ENCODE results near the gene RNF130.

RNF130 gene

DNA sequence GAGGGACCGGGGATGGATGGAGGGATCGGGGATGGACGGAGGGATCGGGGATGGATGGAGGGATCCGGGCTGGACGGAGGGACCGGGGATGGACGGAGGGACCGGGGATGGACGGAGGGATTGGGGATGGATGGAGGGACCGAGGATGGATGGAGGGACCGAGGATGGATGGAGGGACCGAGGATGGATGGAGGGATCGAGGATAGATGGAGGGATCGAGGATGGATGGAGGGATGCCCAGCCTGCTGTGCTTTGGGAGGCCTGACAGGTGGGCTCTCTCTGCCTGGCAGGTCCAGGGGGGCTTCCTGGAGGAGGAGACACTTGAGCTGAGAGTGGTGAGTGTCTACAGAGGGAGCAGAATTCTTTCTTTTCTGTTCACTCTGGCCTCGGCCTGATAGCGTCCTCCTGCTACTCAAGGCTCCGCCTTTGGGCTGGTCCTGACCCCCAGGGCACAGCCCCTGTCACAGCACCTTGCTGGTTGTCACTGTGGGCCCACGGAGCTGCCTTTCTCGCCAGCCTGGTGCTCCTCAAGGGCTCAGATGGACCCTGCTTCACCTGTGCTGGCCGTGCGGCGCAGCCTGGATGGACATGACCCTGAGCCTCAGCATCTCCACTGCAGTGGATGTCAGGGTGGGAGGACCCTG is 42.2 kb upstream of the RNF130 start:
- Histone ChIP-seq H2BK5ac (ENCODE audit: low read length) (no peak overlapping the region), H3K27ac (replicated peaks; ENCODE audit: low read length) (no peak overlapping the region), H3K9me3 (replicated peaks in 1 of 2; ENCODE audit: control insufficient read depth in 2 of 2, insufficient read depth in 1 of 2, low read depth in 1 of 2, low read length in 2 of 2) (no peaks in the 10 kb centered on the region), H3K18ac (ENCODE audit: low read length) (peak overlapping the region; percentile 19), H3K36me3 (replicated peaks in 1 of 2; ENCODE audit: control insufficient read depth in 2 of 2, insufficient read depth in 2 of 2, low read length in 2 of 2) (no peaks in the 10 kb centered on the region), H2BK12ac (ENCODE audit: low read length) (no peak overlapping the region), H2AK5ac (ENCODE audit: low read depth, low read length) (peak overlapping the region; percentile 88), H4K91ac (ENCODE audit: low read depth, low read length, poor library complexity) (no peak overlapping the region), H3K27me3 (ENCODE audit: control insufficient read depth in 3 of 3, insufficient read depth in 3 of 3, low read depth in 1 of 3, low read length in 3 of 3) (no peaks in the 10 kb centered on the region), H3K14ac (ENCODE audit: low read length) (no peak overlapping the region), H3K4me1 (ENCODE audit: control insufficient read depth in 2 of 2, insufficient read depth in 1 of 2, low read depth in 1 of 2, low read length in 2 of 2) (peaks cover 4 to 12% of the 10 kb centered on the region in 2 donors), H4K8ac (ENCODE audit: low read depth, low read length) (no peak overlapping the region), H3K9ac (ENCODE audit: low read depth, low read length, poor library complexity) (no peak overlapping the region), H3K4ac (ENCODE audit: low read length) (no peak overlapping the region), H2BK120ac (ENCODE audit: low read depth, low read length) (no peak overlapping the region), H2BK15ac (ENCODE audit: low read length) (no peak overlapping the region), H2AFZ (ENCODE audit: low read length) (no peak overlapping the region), H3K23ac (ENCODE audit: low read depth, low read length, poor library complexity) (no peak overlapping the region), H3K79me1 (ENCODE audit: low read depth, low read length) (no peaks in the 10 kb centered on the region), H3K4me3 (ENCODE audit: low read length in 2 of 2) (no peak overlapping the region), H3K4me2 (ENCODE audit: insufficient read depth, low read length, poor library complexity, severe bottlenecking) (no peak overlapping the region)
- DNase-seq (ENCODE audit: low spot score) = no peak
- 100% methylated on average over 4 of the region's 23 CpGs; no CpG with 5 or more reads in 1 of the 2 donors for WGBS, 2 donors (ENCODE audit: extremely low coverage in 2 of 2, insufficient read length in 2 of 2, insufficient replicate concordance in 1 of 2)

DNA sequence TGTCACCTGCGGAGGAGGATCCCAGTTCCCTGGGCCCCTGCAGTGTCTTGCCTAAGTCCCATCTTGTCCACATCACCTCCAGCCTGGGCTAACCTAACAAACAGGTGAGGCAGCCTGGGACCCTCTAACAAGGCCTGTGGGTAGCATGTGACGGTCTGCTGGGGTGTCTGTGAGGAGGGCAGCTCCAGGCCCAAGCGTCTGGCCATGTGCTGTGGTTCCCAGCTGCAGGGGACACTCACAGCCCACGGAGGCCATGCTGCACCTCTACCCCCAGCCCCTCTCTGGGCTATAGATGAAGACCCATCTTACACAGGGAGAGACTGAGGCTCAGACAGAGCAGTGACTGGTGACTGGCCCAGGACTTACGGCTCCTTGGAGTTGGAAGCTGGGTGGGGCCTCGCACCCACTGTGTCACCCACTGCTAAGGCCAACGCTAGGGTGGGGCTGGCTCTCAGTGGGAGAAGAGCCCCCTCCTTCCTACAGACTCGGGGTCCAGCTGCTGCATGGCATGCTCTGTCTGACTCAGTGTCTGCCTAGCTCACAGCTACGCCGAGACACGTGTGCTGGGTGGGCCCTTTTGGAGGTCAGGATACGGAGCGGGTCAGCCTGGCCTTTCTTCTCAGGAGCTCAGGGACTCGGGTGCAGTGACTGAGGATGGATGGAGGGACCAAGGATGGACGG is 40.8 kb upstream of the RNF130 start:
- Histone ChIP-seq H3K36me3 (replicated peaks in 1 of 2; ENCODE audit: control insufficient read depth in 2 of 2, insufficient read depth in 2 of 2, low read length in 2 of 2) (no peaks in the 10 kb centered on the region), H3K4me1 (ENCODE audit: control insufficient read depth in 2 of 2, insufficient read depth in 1 of 2, low read depth in 1 of 2, low read length in 2 of 2) (peaks cover 4 to 12% of the 10 kb centered on the region in 2 donors), H3K9me3 (replicated peaks in 1 of 2; ENCODE audit: control insufficient read depth in 2 of 2, insufficient read depth in 1 of 2, low read depth in 1 of 2, low read length in 2 of 2) (peaks cover 2 to 4% of the 10 kb centered on the region in 2 donors), H2AFZ (ENCODE audit: low read length) (no peak overlapping the region), H4K8ac (ENCODE audit: low read depth, low read length) (no peak overlapping the region), H3K18ac (ENCODE audit: low read length) (peak overlapping the region; percentile 68), H3K4me2 (ENCODE audit: insufficient read depth, low read length, poor library complexity, severe bottlenecking) (no peak overlapping the region), H2AK5ac (ENCODE audit: low read depth, low read length) (peak overlapping the region; percentile 41), H3K4me3 (ENCODE audit: low read length in 2 of 2) (peak overlapping the region in 1 of 2 donors; percentile 29), H3K14ac (ENCODE audit: low read length) (peak overlapping the region; percentile 63), H3K9ac (ENCODE audit: low read depth, low read length, poor library complexity) (peak overlapping the region; percentile 54), H2BK5ac (ENCODE audit: low read length) (no peak overlapping the region), H2BK120ac (ENCODE audit: low read depth, low read length) (peak overlapping the region; percentile 35), H3K23ac (ENCODE audit: low read depth, low read length, poor library complexity) (peak overlapping the region; percentile 87), H3K27ac (replicated peaks; ENCODE audit: low read length) (no peak overlapping the region), H3K27me3 (ENCODE audit: control insufficient read depth in 3 of 3, insufficient read depth in 3 of 3, low read depth in 1 of 3, low read length in 3 of 3) (no peaks in the 10 kb centered on the region), H3K79me1 (ENCODE audit: low read depth, low read length) (no peaks in the 10 kb centered on the region), H4K91ac (ENCODE audit: low read depth, low read length, poor library complexity) (no peak overlapping the region), H2BK15ac (ENCODE audit: low read length) (peak overlapping the region; percentile 23), H2BK12ac (ENCODE audit: low read length) (no peak overlapping the region), H3K4ac (ENCODE audit: low read length) (no peak overlapping the region)
- no peak for DNase-seq (ENCODE audit: low spot score)
- no CpG with 5 or more reads among the region's 15 CpGs for WGBS, 2 donors (ENCODE audit: extremely low coverage in 2 of 2, insufficient read length in 2 of 2, insufficient replicate concordance in 1 of 2)

- H3K23ac ChIP-seq (ENCODE audit: low read depth, low read length, poor library complexity) = peak overlapping the region; percentile 68
- peak overlapping the region; percentile 6 for H2BK5ac ChIP-seq (ENCODE audit: low read length)
- no peak overlapping the region for H3K27ac ChIP-seq (replicated peaks; ENCODE audit: low read length)
- H2AK5ac ChIP-seq (ENCODE audit: low read depth, low read length) = no peak overlapping the region
- DNase-seq (ENCODE audit: low spot score) = no peak
- no peak overlapping the region for H4K8ac ChIP-seq (ENCODE audit: low read depth, low read length)
- H3K36me3 ChIP-seq (replicated peaks in 1 of 2; ENCODE audit: control insufficient read depth in 2 of 2, insufficient read depth in 2 of 2, low read length in 2 of 2) = no peaks in the 10 kb centered on the region
- H3K4me3 ChIP-seq (ENCODE audit: low read length in 2 of 2) = no peak overlapping the region
- peaks cover 4 to 10% of the 10 kb centered on the region in 2 donors for H3K4me1 ChIP-seq (ENCODE audit: control insufficient read depth in 2 of 2, insufficient read depth in 1 of 2, low read depth in 1 of 2, low read length in 2 of 2)
- H2AFZ ChIP-seq (ENCODE audit: low read length) = no peak overlapping the region
- H3K9ac ChIP-seq (ENCODE audit: low read depth, low read length, poor library complexity) = no peak overlapping the region
- WGBS, 2 donors (ENCODE audit: extremely low coverage in 2 of 2, insufficient read length in 2 of 2, insufficient replicate concordance in 1 of 2) = no CpG with 5 or more reads among the region's 7 CpGs
- peak overlapping the region; percentile 18 for H3K18ac ChIP-seq (ENCODE audit: low read length)
- H3K14ac ChIP-seq (ENCODE audit: low read length) = no peak overlapping the region
- H3K79me1 ChIP-seq (ENCODE audit: low read depth, low read length) = no peaks in the 10 kb centered on the region
- no peak overlapping the region for H2BK15ac ChIP-seq (ENCODE audit: low read length)
- no peak overlapping the region for H3K4me2 ChIP-seq (ENCODE audit: insufficient read depth, low read length, poor library complexity, severe bottlenecking)
- H3K4ac ChIP-seq (ENCODE audit: low read length) = no peak overlapping the region
- no peaks in the 10 kb centered on the region for H3K27me3 ChIP-seq (ENCODE audit: control insufficient read depth in 3 of 3, insufficient read depth in 3 of 3, low read depth in 1 of 3, low read length in 3 of 3)
- no peak overlapping the region for H4K91ac ChIP-seq (ENCODE audit: low read depth, low read length, poor library complexity)
- no peak overlapping the region for H2BK12ac ChIP-seq (ENCODE audit: low read length)
- H3K9me3 ChIP-seq (replicated peaks in 1 of 2; ENCODE audit: control insufficient read depth in 2 of 2, insufficient read depth in 1 of 2, low read depth in 1 of 2, low read length in 2 of 2) = peaks cover 2 to 12% of the 10 kb centered on the region in 2 donors
- peak overlapping the region; percentile 35 for H2BK120ac ChIP-seq (ENCODE audit: low read depth, low read length)
Observed at GRCh38 chr5:180111273-180112002, 39.9 kb upstream of the RNF130 start.

DNA sequence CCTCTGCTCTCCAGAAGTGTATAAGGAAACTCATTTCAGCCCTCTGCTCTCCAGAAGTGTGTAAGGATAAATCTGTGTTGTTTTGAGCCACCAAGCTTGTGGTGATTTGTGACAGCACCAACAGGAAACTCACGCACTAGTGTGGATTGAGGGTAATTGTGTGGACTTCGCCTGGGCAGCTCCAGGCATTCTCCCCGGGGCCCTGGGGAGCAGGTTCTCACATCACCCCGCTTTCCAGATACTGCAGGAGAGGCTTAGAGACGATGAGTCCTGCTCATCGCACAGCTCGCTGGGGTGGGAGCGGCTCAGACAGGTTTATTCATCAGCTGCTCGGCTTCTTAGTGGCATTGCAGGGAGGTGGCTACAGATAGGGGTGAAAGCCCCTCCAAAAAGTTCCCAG is 38.4 kb upstream of the RNF130 start:
- no peak for DNase-seq (ENCODE audit: low spot score)
- no peak overlapping the region for H3K27ac ChIP-seq (replicated peaks; ENCODE audit: low read length)
- H2AK5ac ChIP-seq (ENCODE audit: low read depth, low read length) = no peak overlapping the region
- H2BK5ac ChIP-seq (ENCODE audit: low read length) = no peak overlapping the region
- H3K4me1 ChIP-seq (ENCODE audit: control insufficient read depth in 2 of 2, insufficient read depth in 1 of 2, low read depth in 1 of 2, low read length in 2 of 2) = no peaks in the 10 kb centered on the region
- H3K4me3 ChIP-seq (ENCODE audit: low read length in 2 of 2) = no peak overlapping the region
- H3K14ac ChIP-seq (ENCODE audit: low read length) = no peak overlapping the region
- H2BK12ac ChIP-seq (ENCODE audit: low read length) = no peak overlapping the region
- H3K36me3 ChIP-seq (replicated peaks in 1 of 2; ENCODE audit: control insufficient read depth in 2 of 2, insufficient read depth in 2 of 2, low read length in 2 of 2) = no peaks in the 10 kb centered on the region
- no peak overlapping the region for H3K23ac ChIP-seq (ENCODE audit: low read depth, low read length, poor library complexity)
- H4K91ac ChIP-seq (ENCODE audit: low read depth, low read length, poor library complexity) = no peak overlapping the region
- H3K9ac ChIP-seq (ENCODE audit: low read depth, low read length, poor library complexity) = no peak overlapping the region
- H4K8ac ChIP-seq (ENCODE audit: low read depth, low read length) = no peak overlapping the region
- no peak overlapping the region for H3K18ac ChIP-seq (ENCODE audit: low read length)
- WGBS, 2 donors (ENCODE audit: extremely low coverage in 2 of 2, insufficient read length in 2 of 2, insufficient replicate concordance in 1 of 2) = no CpG with 5 or more reads among the region's 9 CpGs
- no peak overlapping the region for H3K4me2 ChIP-seq (ENCODE audit: insufficient read depth, low read length, poor library complexity, severe bottlenecking)
- peaks cover 2 to 18% of the 10 kb centered on the region in 2 donors for H3K9me3 ChIP-seq (replicated peaks in 1 of 2; ENCODE audit: control insufficient read depth in 2 of 2, insufficient read depth in 1 of 2, low read depth in 1 of 2, low read length in 2 of 2)
- H2BK15ac ChIP-seq (ENCODE audit: low read length) = no peak overlapping the region
- H3K79me1 ChIP-seq (ENCODE audit: low read depth, low read length) = no peaks in the 10 kb centered on the region
- H3K4ac ChIP-seq (ENCODE audit: low read length) = no peak overlapping the region
- no peaks in the 10 kb centered on the region for H3K27me3 ChIP-seq (ENCODE audit: control insufficient read depth in 3 of 3, insufficient read depth in 3 of 3, low read depth in 1 of 3, low read length in 3 of 3)
- no peak overlapping the region for H2BK120ac ChIP-seq (ENCODE audit: low read depth, low read length)
- H2AFZ ChIP-seq (ENCODE audit: low read length) = peak overlapping the region; percentile 66
